Skin epidermis (tissue), 12 donors: ENCODE data around the gene CEP126.

Source experiments
- H3K27ac ChIP-seq, 21 experiments: fragments of 200-600 bp; sonication (generic) in 11 of 21; one replicate each; pipeline ENCODE4 v1.5.0; 2020; ENCODE audit warnings: mild to moderate bottlenecking in 3 of 21, inconsistent platforms in 2 of 21, moderate library complexity in 2 of 21
- H3K4me3 ChIP-seq, 7 experiments: fragments of 200-600 bp; sonication (generic) in 2 of 7; one replicate each; pipeline ENCODE4 v1.5.0; 2020; ENCODE audit warnings: inconsistent platforms in 2 of 7, mild to moderate bottlenecking in 2 of 7, moderate library complexity in 1 of 7

The CEP126 gene

GRCh38 chr11:102004220-102004619, 89.4 kb downstream of the CEP126 start:
- H3K27ac ChIP-seq, result no peak overlapping the region
- H3K4me3 ChIP-seq, result no peak overlapping the region

DNA sequence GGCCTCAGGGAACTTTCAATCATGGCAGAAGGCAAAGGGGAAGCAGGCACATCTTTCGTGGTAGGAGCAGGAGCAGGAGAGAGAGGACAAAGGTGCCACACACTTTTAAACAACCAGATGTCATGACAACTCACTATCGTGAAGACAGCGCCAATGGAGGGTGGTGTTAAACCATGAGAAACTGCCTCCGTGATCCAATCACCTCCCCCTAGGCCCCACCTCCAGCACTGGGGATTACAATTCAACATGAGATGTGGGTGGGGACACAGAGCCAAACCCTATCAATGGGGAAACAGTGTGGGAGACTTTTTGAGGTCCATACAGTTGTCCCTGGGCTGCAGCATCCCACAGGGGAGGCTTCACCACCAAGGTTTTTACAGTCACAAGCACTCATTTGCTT, 90.5 kb downstream of the CEP126 start:
- H3K4me3 ChIP-seq, result no peak overlapping the region

DNA sequence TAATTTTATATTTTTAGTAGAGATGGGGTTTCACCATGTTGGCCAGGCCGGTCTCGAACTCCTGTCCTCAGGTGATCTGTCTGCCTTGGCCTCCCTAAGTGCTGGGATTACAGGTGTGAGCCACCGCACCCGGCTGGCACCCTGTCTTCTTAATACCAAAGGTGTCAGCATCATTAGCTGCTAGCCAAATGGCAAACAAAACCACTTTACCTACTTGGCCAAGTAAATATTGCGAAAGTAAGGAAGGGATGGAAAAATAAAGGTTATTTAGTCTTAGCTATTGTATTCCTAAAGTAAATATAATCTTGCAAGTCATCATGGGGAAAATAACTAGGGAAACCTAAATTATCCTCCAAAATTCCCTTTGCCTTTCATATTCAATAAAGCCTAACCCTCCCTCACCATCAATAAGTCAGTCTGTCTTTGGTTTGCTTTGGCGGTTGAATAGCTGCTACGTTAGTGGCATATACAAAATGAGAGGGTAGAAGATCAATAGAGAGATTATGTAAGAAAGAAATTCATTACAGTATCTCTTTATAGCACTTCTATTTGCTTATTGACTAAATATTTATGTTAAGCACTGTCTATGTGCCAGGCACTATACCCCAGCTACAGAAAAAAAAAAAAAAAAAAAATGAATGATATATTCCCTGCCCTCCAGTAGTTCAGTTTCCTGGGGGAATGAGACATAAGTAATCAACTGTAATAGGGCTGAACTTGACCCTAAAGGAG, 92.2 kb downstream of the CEP126 start:
- H3K4me3 ChIP-seq, result no peak overlapping the region
- H3K27ac ChIP-seq, result no peak overlapping the region

More for the DNA sequence above, 90.5 kb downstream of the CEP126 start:
- H3K27ac ChIP-seq, result no peak overlapping the region

GRCh38 chr11:102007567-102008437, 93.0 kb downstream of the CEP126 start:
- no peak overlapping the region for H3K27ac ChIP-seq

GRCh38 chr11:102010776-102011494, 96.1 kb downstream of the CEP126 start:
- peak overlapping the region in 5 of 21 experiments; percentile 28 to 56 (median 49) for H3K27ac ChIP-seq
- no peak overlapping the region for H3K4me3 ChIP-seq

More at GRCh38 chr11:102007567-102008437, 93.0 kb downstream of the CEP126 start:
- no peak overlapping the region for H3K4me3 ChIP-seq

GRCh38 chr11:102012946-102013345, 98.1 kb downstream of the CEP126 start:
- Histone ChIP-seq H3K27ac (no peak overlapping the region), H3K4me3 (no peak overlapping the region)

DNA sequence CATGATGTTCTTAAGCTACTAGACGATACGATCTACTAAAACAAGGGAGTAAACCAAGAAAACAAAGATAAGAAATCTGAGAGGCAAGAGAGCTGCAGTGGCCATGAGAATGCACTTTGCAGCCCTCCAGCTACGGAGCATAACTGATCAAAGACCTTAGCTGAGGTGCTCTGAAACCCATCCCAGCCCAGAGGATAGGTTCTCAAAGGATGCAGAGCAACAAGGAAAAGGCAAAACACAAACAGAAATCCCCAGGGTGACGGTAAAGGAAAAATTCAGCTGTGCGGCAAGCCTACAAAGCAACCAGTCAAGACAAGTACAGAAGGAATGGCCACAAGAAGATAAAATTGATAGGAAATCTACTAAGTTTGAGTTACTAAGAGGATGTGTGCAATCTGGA, 99.9 kb downstream of the CEP126 start:
- H3K27ac ChIP-seq, result no peak overlapping the region
- no peak overlapping the region for H3K4me3 ChIP-seq

DNA sequence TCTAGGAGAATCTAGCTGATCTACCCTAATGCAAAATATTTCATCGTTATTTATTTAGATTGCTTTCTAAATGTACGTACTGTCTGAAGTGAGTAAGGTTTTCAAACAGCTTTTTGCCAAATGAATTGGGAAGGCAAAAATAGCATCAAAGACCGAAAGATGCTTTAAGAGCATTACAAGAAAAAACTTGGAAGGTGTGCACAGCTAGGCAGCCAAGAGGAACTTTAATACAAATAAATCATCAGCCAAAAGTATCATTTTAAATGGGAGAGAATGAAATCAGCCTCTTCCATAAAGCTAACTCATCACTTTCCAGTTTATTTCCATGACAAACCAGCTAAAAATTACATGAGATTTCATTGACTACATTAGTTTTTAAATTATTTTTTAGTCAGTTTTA, 102.2 kb downstream of the CEP126 start:
- H3K27ac ChIP-seq, result no peak overlapping the region
- H3K4me3 ChIP-seq, result no peak overlapping the region

DNA sequence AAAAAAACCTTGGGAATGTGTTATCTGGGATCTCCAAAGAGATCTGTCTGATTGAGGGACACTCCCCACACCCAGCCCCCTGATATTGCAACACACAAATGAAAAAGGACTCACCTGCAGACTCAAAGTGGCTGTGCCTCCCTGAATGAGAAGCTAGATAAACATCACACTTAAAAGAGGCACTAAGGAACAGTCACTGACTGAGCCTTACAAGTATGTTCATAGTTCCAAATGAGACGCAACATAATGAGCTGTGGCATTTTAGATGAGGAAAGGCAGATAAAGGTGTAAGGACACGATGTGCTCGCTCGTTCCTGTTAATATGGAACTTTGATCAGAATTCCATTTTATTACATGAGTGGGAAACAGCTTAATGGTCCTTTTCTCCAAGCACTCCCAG, 111.4 kb downstream of the CEP126 start:
- H3K27ac ChIP-seq, result no peak overlapping the region

DNA sequence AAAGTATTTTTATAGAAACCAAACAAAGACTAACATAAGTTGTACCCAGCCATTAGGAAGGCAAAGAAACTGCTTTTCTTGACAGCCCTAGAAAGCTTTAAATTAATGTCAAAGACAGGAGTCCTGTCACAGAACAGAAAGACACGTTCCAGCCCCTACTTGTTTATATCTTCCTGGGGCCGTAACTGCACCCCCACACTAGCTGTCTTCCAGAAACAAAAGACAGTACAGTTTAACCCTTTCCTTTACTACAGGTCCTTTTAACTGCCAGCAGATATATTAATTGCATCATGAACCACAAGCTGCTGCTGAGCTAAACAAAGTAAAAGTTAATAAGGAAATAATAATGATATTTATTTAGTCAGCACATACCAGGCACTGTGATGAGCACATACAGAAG, 112.1 kb downstream of the CEP126 start:
- Histone ChIP-seq H3K4me3 (no peak overlapping the region), H3K27ac (no peak overlapping the region)

More for the DNA sequence above, 111.4 kb downstream of the CEP126 start:
- H3K4me3 ChIP-seq, result no peak overlapping the region

- Histone ChIP-seq H3K27ac (no peak overlapping the region), H3K4me3 (no peak overlapping the region)
Measured at GRCh38 chr11:102036757-102037156, 121.9 kb downstream of the CEP126 start.

GRCh38 chr11:102046841-102047240, 132.0 kb downstream of the CEP126 start:
- peak overlapping the region; percentile 15 to 56 (median 41) for H3K4me3 ChIP-seq
- H3K27ac ChIP-seq, result peak overlapping the region in 15 of 21 experiments; percentile 21 to 91 (median 53)

DNA sequence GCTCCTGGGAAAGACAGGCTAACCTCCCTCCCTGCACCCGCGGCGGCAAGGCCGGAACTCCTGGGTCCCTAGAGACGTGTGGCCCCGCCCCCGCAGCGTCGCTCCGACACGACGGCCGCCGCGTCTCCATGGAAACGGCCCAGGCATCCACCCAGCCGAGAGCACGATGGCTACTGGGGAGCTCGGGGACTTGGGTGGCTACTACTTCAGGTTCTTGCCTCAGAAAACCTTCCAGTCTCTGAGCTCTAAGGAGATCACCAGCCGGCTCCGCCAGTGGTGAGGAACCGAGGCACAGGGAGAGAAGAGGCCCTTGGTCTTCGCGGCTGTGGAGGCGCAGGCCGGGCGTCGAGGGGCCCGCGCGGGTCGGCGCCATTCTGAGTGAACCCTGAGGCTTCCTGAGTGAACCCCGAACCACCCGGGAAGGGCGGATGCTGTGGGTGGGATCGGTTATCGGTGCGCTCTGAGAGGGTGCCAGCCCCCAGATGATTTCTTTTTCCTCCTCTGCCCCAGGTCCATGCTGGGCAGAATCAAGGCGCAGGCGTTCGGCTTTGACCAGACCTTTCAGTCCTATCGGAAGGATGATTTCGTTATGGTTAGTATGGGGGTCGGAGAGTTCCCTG, 132.6 kb downstream of the CEP126 start, which contains the start of gene CFAP300:
Gene CFAP300 (plus strand): TSS at position 133 of the 620 bp plus-strand sequence. CDS start 34 bp downstream, at position 167.
- Histone ChIP-seq H3K4me3 (peak within 1 kb of the TSS; percentile 15 to 56 (median 41)), H3K27ac (peak within 1 kb of the TSS in 17 of 21 experiments; percentile 21 to 91 (median 48))
